Ramos (cell line): ENCODE data around the gene ASCL4.

Source experiments
- in situ Hi-C: fragments of 300-500 bp; cut with MboI; formaldehyde crosslinking; loops from one replicate; pipeline ENCODE4 v1.14.3; 2022; ENCODE audit warnings: low sequenced_read_pairs; ENCODE audit not compliant: unreplicated experiment

ASCL4 gene

GRCh38 chr12:107776171-107776570 is 1.7 kb downstream of the ASCL4 start:
- in situ Hi-C loops: no loop called here

- in situ Hi-C loops: no loop called here
Observed at GRCh38 chr12:107778383-107779025, 4.0 kb downstream of the ASCL4 start.

GRCh38 chr12:107779077-107779831 is 4.8 kb downstream of the ASCL4 start:
- in situ Hi-C loops: no loop called here

GRCh38 chr12:107780298-107780697 is 5.8 kb downstream of the ASCL4 start:
- in situ Hi-C loops: no loop called here

GRCh38 chr12:107782067-107782466 is 7.6 kb downstream of the ASCL4 start:
- in situ Hi-C loops: no loop called here

GRCh38 chr12:107783406-107784376 is 9.2 kb downstream of the ASCL4 start:
- in situ Hi-C loops: no loop called here

- in situ Hi-C loops: no loop called here
Observed at GRCh38 chr12:107788281-107788680, 13.8 kb downstream of the ASCL4 start.

GRCh38 chr12:107788690-107789458 is 14.4 kb downstream of the ASCL4 start:
- in situ Hi-C loops: no loop called here

- in situ Hi-C loops: no loop called here
Observed at GRCh38 chr12:107791465-107792089, 17.1 kb downstream of the ASCL4 start.

GRCh38 chr12:107794451-107794850 is 19.9 kb downstream of the ASCL4 start:
- in situ Hi-C loops: no loop called here

GRCh38 chr12:107798580-107798979 is 24.1 kb downstream of the ASCL4 start:
- in situ Hi-C loops: no loop called here

- in situ Hi-C loops: no loop called here
Observed at GRCh38 chr12:107801150-107801549, 26.6 kb downstream of the ASCL4 start.

- in situ Hi-C loops: no loop called here
Observed at GRCh38 chr12:107803092-107803491, 28.6 kb downstream of the ASCL4 start.

- in situ Hi-C loops: no loop called here
Observed at GRCh38 chr12:107805488-107806180, 31.1 kb downstream of the ASCL4 start.

- in situ Hi-C loops: no loop called here
Observed at GRCh38 chr12:107807471-107808150, 33.1 kb downstream of the ASCL4 start.

- in situ Hi-C loops: no loop called here
Observed at GRCh38 chr12:107817250-107817649, 42.7 kb downstream of the ASCL4 start.

GRCh38 chr12:107818984-107819383 is 44.5 kb downstream of the ASCL4 start:
- in situ Hi-C loops: no loop called here

GRCh38 chr12:107822356-107822755 is 47.9 kb downstream of the ASCL4 start:
- in situ Hi-C loops: no loop called here
